ENCODE measurements around the gene OTUB2.

OTUB2 gene

GRCh38 chr14:94038921-94039629, 12.9 kb downstream of the OTUB2 start:
- no peak for DNase-seq (ENCODE audit: extremely low read depth in 1 of 2, low read depth in 1 of 2)

- DNase-seq (ENCODE audit: extremely low read depth in 1 of 2, low read depth in 1 of 2): no peak
Measured at GRCh38 chr14:94040247-94040646, 14.1 kb downstream of the OTUB2 start.

- no peak for DNase-seq (ENCODE audit: extremely low read depth in 1 of 2, low read depth in 1 of 2)
Measured at GRCh38 chr14:94040796-94041195, 14.7 kb downstream of the OTUB2 start.

- DNase-seq (ENCODE audit: extremely low read depth in 1 of 2, low read depth in 1 of 2): no peak
Measured at GRCh38 chr14:94041551-94042346, 15.6 kb downstream of the OTUB2 start.

- no peak for DNase-seq (ENCODE audit: extremely low read depth in 1 of 2, low read depth in 1 of 2)
Measured at GRCh38 chr14:94042433-94043091, 16.4 kb downstream of the OTUB2 start.

- DNase-seq (ENCODE audit: extremely low read depth in 1 of 2, low read depth in 1 of 2): no peak
Measured at GRCh38 chr14:94043111-94043755, 17.1 kb downstream of the OTUB2 start.

GRCh38 chr14:94043756-94044475, 17.8 kb downstream of the OTUB2 start:
- no peak for DNase-seq (ENCODE audit: extremely low read depth in 1 of 2, low read depth in 1 of 2)

- DNase-seq (ENCODE audit: extremely low read depth in 1 of 2, low read depth in 1 of 2): no peak
Measured at GRCh38 chr14:94044476-94045091, 18.4 kb downstream of the OTUB2 start.

GRCh38 chr14:94045101-94045500, 19.0 kb downstream of the OTUB2 start:
- no peak for DNase-seq (ENCODE audit: extremely low read depth in 1 of 2, low read depth in 1 of 2)

- DNase-seq (ENCODE audit: extremely low read depth in 1 of 2, low read depth in 1 of 2): no peak
Measured at GRCh38 chr14:94045563-94046345, 19.6 kb downstream of the OTUB2 start.

GRCh38 chr14:94046696-94047250, 20.6 kb downstream of the OTUB2 start:
- DNase-seq (ENCODE audit: extremely low read depth in 1 of 2, low read depth in 1 of 2): no peak

GRCh38 chr14:94047581-94047980, 21.4 kb downstream of the OTUB2 start:
- no peak for DNase-seq (ENCODE audit: extremely low read depth in 1 of 2, low read depth in 1 of 2)

GRCh38 chr14:94048691-94049624, 22.8 kb downstream of the OTUB2 start:
- no peak for DNase-seq (ENCODE audit: extremely low read depth in 1 of 2, low read depth in 1 of 2)

GRCh38 chr14:94049625-94050023, 23.5 kb downstream of the OTUB2 start:
- DNase-seq (ENCODE audit: extremely low read depth in 1 of 2, low read depth in 1 of 2): no peak

GRCh38 chr14:94050231-94050880, 24.2 kb downstream of the OTUB2 start:
- no peak for DNase-seq (ENCODE audit: extremely low read depth in 1 of 2, low read depth in 1 of 2)

- DNase-seq (ENCODE audit: extremely low read depth in 1 of 2, low read depth in 1 of 2): no peak
Measured at GRCh38 chr14:94051115-94051514, 25.0 kb downstream of the OTUB2 start.

- no peak for DNase-seq (ENCODE audit: extremely low read depth in 1 of 2, low read depth in 1 of 2)
Measured at GRCh38 chr14:94051779-94052178, 25.6 kb downstream of the OTUB2 start.

- no peak for DNase-seq (ENCODE audit: extremely low read depth in 1 of 2, low read depth in 1 of 2)
Measured at GRCh38 chr14:94052199-94052598, 26.1 kb downstream of the OTUB2 start.
